Mononuclear cell (primary cell): Measurements from ENCODE around the gene GLT1D1. TPM values are rescaled to one million over a fixed set of nuclear protein-coding genes. Genes with fewer than 3 reads are reported as not detected.

Experiments used
- H3K27me3 ChIP-seq: 2 replicates; pipeline ENCODE4 v1.6.0; 2011; ENCODE audit warnings: low read length, control low read depth; ENCODE audit not compliant: insufficient read depth
- H3K4me1 ChIP-seq: 2 replicates; pipeline ENCODE4 v1.5.1; 2011; ENCODE audit warnings: mild to moderate bottlenecking, low read length, control low read depth; ENCODE audit not compliant: insufficient read depth
- H3K4me3 ChIP-seq: 2 replicates; pipeline ENCODE4 v1.5.1; 2011; ENCODE audit warnings: mild to moderate bottlenecking, low read length, moderate library complexity
- H3K9me3 ChIP-seq: 2 replicates; pipeline ENCODE4 v1.5.1; 2011; ENCODE audit warnings: low read depth, mild to moderate bottlenecking, control low read depth, low read length
- total RNA-seq: library from RNA; depleted of rRNA; stranded (reverse); fragments of >200 nt; gene quantifications from one replicate; pipeline ENCODE4 v1.2.3, GENCODE V29; 2012

Gene GLT1D1
- total RNA-seq, 1 donor, result 9.8 TPM

DNA sequence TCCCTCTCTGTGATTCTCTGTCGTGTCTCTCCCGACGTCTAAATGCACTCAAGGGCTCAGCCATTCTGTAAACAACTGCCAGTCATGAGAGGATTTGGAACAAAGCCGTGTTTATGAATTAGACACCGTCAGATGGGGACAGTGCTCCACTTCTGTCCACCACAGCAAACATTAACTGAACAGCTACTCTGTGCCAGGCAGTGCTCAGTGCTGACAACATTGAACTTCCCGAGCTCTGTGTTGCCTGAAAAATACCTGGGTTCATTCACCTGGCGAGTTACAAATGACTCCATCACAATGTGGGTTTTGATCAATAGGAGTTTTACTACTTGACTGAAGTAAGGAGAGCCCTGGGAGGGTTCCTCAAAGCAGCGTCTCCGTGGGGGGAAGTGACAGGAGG lies 139.3 kb downstream of the GLT1D1 start:
- H3K4me1 ChIP-seq, result no peaks in the 10 kb centered on the region
- H3K9me3 ChIP-seq, result no peaks in the 10 kb centered on the region
- H3K4me3 ChIP-seq, result no peak overlapping the region
- H3K27me3 ChIP-seq, result no peaks in the 10 kb centered on the region

DNA sequence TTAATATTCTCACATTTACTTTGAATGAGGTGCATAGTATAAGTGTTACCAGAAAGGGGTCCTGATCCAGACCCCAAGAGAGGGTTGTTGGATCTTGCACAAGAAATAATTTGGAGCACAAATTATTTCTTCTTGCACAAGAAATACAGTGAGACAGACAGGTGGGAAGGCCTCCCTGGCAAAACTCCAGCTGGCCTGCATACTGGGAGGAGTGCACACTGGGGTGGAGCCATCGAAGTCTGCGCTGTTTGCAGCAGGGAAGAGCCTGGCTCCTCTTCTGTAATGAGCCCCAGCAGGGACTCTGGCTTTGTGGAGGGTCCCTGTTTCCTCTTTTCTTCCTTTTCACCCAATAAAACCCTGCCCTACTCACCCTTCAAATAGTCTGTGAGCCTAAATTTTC lies 141.6 kb downstream of the GLT1D1 start:
- H3K27me3 ChIP-seq, result no peaks in the 10 kb centered on the region
- no peaks in the 10 kb centered on the region for H3K4me1 ChIP-seq
- H3K4me3 ChIP-seq, result no peak overlapping the region
- H3K9me3 ChIP-seq, result no peaks in the 10 kb centered on the region

DNA sequence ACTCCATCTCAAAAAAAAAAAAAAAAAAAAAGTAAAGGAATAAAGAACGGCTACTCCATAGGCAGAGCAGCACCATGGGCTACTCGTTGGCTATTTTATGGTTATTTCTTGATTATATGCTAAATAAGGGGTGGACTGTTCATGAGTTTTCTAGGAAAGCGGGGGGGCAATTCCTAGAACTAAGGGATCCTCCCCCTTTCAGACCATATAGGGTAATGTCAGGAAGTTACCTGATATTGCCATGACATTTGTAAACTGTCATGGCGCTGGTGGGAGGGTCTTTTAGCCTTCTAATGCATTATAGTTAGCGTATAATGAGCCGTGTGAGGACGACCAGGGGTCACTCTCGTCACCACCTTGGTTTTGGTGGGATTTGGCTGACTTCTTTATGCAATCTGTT lies 142.3 kb downstream of the GLT1D1 start:
- Histone ChIP-seq H3K4me3 (no peak overlapping the region), H3K27me3 (no peaks in the 10 kb centered on the region), H3K9me3 (no peaks in the 10 kb centered on the region)

DNA sequence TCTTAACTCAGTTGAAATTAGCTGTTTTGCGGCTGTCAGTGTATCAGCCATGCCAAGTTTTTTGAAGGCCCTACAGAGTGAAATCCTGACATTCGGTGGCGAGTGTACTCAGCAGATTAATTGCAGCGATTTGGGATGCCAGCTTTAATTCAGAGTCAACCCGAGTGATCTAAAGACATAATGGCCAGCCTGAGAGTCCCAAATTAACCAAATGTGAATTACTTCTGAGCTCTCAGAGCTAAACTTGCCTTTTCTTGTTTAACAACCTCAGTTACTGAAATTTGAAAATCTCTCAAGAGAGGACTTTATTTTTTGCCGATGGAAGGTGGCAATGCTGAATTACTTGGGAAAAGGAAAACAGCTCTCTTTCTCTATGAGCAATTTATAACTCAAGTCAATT lies 148.5 kb downstream of the GLT1D1 start:
- no peaks in the 10 kb centered on the region for H3K27me3 ChIP-seq
- no peak overlapping the region for H3K4me3 ChIP-seq
- no peaks in the 10 kb centered on the region for H3K9me3 ChIP-seq
- no peaks in the 10 kb centered on the region for H3K4me1 ChIP-seq

More for the DNA sequence above, 142.3 kb downstream of the GLT1D1 start:
- H3K4me1 ChIP-seq, result no peaks in the 10 kb centered on the region

DNA sequence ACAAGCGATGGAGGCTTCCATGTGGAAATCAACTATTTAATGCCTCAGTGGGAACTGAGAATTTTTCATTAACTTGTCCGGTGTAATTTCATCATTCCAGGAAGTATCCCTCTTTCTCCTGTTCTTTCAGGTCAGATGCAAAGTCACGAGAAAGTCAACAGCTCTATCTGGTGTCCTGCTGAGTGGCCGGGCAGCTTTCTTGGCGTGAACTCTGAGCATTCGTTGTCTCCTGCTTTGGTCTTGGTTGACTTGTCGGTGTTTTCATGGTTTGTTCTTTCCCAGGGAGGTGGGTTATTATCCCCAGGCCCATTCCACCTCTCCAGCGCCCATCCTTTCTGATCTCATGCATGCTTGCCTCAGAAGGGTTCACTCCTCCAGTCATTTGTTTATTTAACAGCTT lies 149.1 kb downstream of the GLT1D1 start:
- no peaks in the 10 kb centered on the region for H3K9me3 ChIP-seq
- H3K4me3 ChIP-seq, result no peak overlapping the region
- no peaks in the 10 kb centered on the region for H3K27me3 ChIP-seq
- no peaks in the 10 kb centered on the region for H3K4me1 ChIP-seq

DNA sequence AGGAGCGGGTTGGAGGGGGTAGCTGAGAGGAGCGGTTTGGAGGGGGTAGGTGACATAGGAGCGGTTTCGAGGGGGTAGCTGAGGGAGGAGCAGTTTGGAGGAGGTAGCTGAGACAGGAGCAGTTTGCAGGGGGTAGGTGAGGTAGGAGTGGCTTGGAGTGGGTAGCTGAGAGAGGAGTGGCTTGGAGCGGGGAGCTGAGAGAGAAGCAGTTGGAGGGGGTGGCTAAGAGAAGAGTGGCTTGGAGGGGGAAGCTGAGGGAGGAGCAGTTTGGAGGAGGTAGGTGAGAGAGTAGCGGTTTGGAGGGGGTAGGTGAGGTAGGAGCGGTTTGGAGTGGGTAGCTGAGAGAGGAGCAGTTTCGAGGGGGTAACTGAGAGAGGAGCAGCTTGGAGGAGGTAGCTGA lies 152.1 kb downstream of the GLT1D1 start:
- Histone ChIP-seq H3K9me3 (no peaks in the 10 kb centered on the region), H3K4me1 (no peaks in the 10 kb centered on the region), H3K27me3 (no peaks in the 10 kb centered on the region), H3K4me3 (no peak overlapping the region)

DNA sequence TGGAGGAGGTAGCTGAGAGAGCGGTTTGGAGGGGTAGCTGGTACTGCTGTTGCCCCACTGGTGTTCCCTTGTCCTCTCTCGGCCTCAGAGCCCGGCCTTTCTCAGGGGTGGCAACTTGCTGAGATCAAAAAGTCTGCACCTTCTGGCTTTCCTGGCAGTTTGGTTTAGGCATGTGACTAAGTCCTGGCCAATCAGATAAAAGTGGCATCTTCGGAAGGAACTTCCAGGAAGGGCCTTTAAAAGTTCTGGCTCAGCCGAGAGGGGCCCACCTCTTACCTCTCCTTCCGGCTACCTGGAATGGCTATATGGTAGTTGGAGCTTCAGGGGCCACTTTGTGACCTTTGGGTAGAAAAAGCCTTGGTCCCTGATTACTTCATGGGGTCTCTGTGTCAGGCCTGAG lies 152.6 kb downstream of the GLT1D1 start:
- H3K27me3 ChIP-seq, result no peaks in the 10 kb centered on the region
- no peaks in the 10 kb centered on the region for H3K9me3 ChIP-seq
- no peak overlapping the region for H3K4me3 ChIP-seq
- H3K4me1 ChIP-seq, result no peaks in the 10 kb centered on the region

DNA sequence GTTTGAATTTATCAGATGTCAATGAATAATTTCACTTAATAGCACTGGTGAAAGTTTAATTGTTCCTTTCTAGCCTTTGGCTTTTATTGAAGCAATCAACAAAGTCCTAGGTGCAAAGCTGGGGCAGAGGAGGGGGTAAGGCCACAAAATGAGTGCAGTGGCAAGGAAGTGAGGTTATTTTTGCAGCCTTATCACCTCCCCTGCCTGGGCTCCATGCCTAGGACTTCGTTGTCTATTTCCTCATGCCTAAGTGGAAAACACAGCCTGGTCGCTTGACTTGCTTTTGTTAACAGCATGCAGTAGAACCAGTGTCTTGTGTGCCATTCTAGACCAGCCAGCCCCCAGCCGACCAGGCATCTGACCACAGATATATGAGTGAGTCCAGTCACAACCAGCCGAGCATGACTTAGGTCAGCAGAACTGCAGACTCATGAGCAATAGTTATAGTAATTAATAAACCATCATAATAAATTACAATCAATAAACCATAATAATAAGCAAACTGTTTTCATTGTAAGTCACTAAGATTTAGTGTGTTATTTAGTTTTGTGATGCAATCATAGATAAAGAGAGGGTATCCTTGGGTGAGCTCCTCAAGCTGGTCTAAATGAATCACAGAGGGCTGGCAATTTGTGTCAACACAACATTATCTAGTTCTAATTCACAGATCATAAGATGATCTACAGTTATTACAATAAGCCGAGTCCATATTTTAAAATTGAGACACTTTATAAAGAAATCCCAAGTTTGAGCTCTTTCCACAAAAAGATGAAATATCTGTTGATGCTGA lies 156.8 kb downstream of the GLT1D1 start:
- H3K27me3 ChIP-seq, result peaks cover 3% of the 10 kb centered on the region
- no peak overlapping the region for H3K4me3 ChIP-seq
- H3K9me3 ChIP-seq, result no peaks in the 10 kb centered on the region
- H3K4me1 ChIP-seq, result no peaks in the 10 kb centered on the region

DNA sequence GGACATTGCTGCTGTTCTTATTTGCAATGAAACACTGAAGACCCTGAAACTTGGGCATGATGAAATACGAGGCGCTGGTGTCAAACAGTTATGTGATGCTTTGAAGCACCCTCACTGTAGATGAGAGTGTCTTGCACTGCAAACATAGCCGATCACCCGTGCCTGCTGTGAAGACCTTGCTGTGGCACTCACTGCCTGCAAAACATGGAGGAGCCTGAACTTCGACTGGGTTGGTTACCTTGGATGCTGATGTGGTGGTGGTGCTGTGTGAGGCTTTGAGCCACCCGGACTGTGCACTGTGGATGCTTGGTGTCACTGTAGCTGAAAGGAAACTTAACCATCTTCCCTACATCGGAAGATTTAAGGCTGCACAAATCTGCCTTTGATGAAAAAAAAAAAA lies 162.9 kb downstream of the GLT1D1 start:
- Histone ChIP-seq H3K27me3 (peaks cover 3% of the 10 kb centered on the region), H3K4me3 (no peak overlapping the region), H3K4me1 (no peaks in the 10 kb centered on the region), H3K9me3 (no peaks in the 10 kb centered on the region)

DNA sequence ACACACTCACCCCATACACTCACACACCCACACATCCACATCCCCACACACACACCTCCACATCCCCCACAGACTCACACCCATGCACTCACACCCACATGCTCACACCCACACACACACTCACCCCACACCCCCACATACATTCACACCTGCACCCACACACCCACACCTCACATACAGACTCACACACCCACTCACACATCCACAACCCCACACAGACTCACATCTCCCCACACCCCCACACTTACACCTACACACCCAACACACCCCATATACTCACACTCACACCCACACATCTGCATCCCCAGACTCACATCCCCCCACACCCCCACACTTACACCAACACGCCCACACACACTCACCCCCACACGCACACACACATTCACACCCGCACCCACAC lies 171.8 kb downstream of the GLT1D1 start:
- H3K4me3 ChIP-seq, result no peak overlapping the region

DNA sequence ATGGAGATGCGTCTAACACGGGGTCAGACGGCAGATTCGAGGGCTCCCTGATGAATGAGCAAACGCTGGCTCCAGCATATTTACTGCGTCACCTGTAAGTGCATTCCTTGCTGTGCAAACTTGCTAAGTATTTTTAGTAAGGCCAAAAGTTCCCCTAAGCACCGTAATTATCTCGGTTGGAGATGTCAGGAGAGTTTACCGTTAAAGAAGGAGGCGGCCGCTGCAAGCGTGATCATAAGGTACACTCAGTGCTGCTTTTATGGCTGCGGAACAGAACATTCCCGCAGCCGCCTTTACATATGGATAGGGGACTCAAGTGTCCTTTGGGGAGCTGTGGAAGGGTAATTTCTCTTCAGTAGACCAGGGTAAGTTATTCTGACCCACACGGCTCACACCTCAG lies 175.6 kb downstream of the GLT1D1 start:
- H3K27me3 ChIP-seq, result no peaks in the 10 kb centered on the region
- H3K4me1 ChIP-seq, result no peaks in the 10 kb centered on the region
- no peak overlapping the region for H3K4me3 ChIP-seq
- H3K9me3 ChIP-seq, result no peaks in the 10 kb centered on the region

More for the DNA sequence above, 171.8 kb downstream of the GLT1D1 start:
- no peaks in the 10 kb centered on the region for H3K4me1 ChIP-seq
- no peaks in the 10 kb centered on the region for H3K9me3 ChIP-seq
- no peaks in the 10 kb centered on the region for H3K27me3 ChIP-seq

Other genes with a start within 250 kb of the GLT1D1 start
- gene SLC15A4, start 29.5 kb upstream of the GLT1D1 start, total RNA-seq, result 59.2 TPM